ENCODE measurements around the gene CTNNBL1. TPM values are rescaled to one million over a fixed set of nuclear protein-coding genes. Genes with fewer than 3 reads are reported as not detected.

CTNNBL1 gene
- polyA plus RNA-seq, 3 donors from 2014 or later = 99.5 to 109 (median 105) TPM

- H3K4me3 Mint-ChIP-seq = no peak overlapping the region
Measured at GRCh38 chr20:37774156-37774555, 80.3 kb downstream of the CTNNBL1 start.

GRCh38 chr20:37775200-37775599, 81.4 kb downstream of the CTNNBL1 start:
- no peak for DNase-seq
- Mint-ChIP-seq H3K27ac (no peak overlapping the region), H3K9me3 (no peaks in the 10 kb centered on the region), H3K4me1 (peaks cover 3 to 20% of the 10 kb centered on the region in 2 donors), H3K27me3 (ENCODE audit: low read depth in 3 of 3) (no peaks in the 10 kb centered on the region), H3K4me3 (no peak overlapping the region), H3K36me3 (peaks cover 26 to 56% (median 37%) of the 10 kb centered on the region in 3 donors)

More at GRCh38 chr20:37774156-37774555, 80.3 kb downstream of the CTNNBL1 start:
- peak overlapping the region in 1 of 6 donors; percentile 67 for H3K27ac Mint-ChIP-seq
- no peaks in the 10 kb centered on the region for H3K27me3 Mint-ChIP-seq (ENCODE audit: low read depth in 3 of 3)
- peaks cover 18 to 53% (median 35%) of the 10 kb centered on the region in 3 donors for H3K36me3 Mint-ChIP-seq
- peaks cover 3 to 20% of the 10 kb centered on the region in 2 donors for H3K4me1 Mint-ChIP-seq
- no peak for DNase-seq
- H3K9me3 Mint-ChIP-seq = no peaks in the 10 kb centered on the region

DNA sequence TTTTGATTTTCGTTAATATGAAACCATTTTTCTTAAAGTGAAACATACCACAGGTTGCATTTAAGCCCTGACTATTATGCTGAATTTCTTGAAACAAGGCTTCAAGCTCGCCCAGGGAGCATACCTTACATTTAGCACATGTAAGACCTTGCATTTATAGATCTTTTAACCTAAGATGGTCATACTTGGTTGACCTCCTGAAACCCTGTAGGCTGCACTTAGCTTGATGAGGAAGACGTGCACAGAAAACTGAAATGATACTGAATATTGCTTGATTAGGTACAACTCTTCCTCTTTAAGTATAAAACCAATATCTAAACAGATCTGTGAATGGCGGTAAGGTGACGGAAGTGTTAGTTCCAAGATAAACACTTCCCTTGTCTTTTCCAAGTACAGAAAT, 82.2 kb downstream of the CTNNBL1 start:
- no peak for DNase-seq
- H3K4me1 Mint-ChIP-seq = peaks cover 3 to 20% of the 10 kb centered on the region in 2 donors
- no peak overlapping the region for H3K27ac Mint-ChIP-seq
- H3K27me3 Mint-ChIP-seq (ENCODE audit: low read depth in 3 of 3) = no peaks in the 10 kb centered on the region
- no peak overlapping the region for H3K4me3 Mint-ChIP-seq
- H3K36me3 Mint-ChIP-seq = peaks cover 25 to 55% (median 30%) of the 10 kb centered on the region in 3 donors
- no peaks in the 10 kb centered on the region for H3K9me3 Mint-ChIP-seq

DNA sequence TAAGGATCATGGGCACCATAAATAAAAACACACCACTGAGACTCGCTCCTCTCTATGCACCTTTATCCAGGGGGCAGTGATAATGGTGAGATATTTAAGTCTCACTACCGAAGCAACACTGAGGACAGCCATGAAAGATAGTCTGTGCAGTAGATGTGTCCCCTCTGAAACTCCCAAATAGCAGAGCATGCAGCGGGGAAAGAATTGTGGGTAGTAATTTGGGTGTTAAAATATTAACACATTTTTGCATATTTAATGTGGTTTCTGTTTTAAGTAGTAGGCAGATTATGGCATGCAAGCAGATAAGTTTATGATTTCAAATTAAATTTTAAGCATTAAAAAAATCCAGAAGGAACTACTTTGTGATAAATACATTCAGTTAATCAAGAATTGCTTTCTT, 82.7 kb downstream of the CTNNBL1 start:
- no peaks in the 10 kb centered on the region for H3K27me3 Mint-ChIP-seq (ENCODE audit: low read depth in 3 of 3)
- no peaks in the 10 kb centered on the region for H3K9me3 Mint-ChIP-seq
- peaks cover 3 to 20% of the 10 kb centered on the region in 2 donors for H3K4me1 Mint-ChIP-seq
- no peak overlapping the region for H3K27ac Mint-ChIP-seq
- H3K4me3 Mint-ChIP-seq = no peak overlapping the region
- DNase-seq = no peak
- peaks cover 20 to 57% (median 25%) of the 10 kb centered on the region in 3 donors for H3K36me3 Mint-ChIP-seq

DNA sequence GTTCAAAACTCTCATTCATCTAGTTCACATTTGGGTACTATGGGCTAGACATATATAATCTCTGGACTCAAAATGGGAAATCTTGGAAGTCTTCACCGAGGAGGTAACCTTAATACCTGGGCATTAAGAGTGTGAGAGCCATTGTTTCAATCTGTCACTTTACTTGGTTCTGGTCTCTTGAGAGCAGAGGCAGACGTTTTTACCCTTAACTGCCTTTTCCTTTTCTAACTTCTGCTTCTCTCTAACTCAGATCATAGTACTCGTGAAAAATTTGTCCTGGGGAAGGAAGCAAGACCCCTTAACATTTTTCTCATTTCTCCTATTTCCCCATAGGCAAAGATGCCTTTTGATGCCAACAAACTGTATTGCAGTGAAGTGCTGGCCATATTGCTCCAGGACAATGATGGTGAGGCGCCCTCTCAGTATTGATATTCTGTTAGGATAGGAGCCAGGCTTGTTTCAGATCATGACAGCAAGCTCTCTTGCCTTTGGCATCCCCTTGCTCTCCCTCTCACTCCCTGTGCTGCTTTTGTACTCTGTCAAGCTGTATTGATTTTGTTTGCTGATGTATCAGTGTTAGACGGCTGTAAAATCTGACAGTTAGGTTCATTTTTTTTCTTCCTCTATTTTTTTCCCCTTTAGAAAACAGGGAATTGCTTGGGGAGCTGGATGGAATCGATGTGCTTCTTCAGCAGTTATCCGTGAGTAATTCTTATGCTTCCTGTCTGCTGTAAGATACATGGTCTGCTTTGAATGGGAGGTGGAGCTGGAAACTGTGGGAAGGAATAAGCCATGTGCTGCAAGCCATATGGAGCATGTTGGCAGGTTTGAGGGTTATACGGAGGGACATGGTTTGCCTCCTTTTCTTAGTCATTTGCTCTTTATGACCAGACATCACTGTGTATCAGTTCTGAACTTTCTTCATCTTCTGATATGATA, 83.5 kb downstream of the CTNNBL1 start:
- Mint-ChIP-seq H3K27ac (peak overlapping the region in 1 of 6 donors; percentile 6), H3K4me3 (no peak overlapping the region), H3K36me3 (peaks cover 18 to 58% (median 24%) of the 10 kb centered on the region in 3 donors), H3K4me1 (peaks cover 3 to 20% of the 10 kb centered on the region in 2 donors), H3K9me3 (no peaks in the 10 kb centered on the region), H3K27me3 (ENCODE audit: low read depth in 3 of 3) (no peaks in the 10 kb centered on the region)
- no peak for DNase-seq

DNA sequence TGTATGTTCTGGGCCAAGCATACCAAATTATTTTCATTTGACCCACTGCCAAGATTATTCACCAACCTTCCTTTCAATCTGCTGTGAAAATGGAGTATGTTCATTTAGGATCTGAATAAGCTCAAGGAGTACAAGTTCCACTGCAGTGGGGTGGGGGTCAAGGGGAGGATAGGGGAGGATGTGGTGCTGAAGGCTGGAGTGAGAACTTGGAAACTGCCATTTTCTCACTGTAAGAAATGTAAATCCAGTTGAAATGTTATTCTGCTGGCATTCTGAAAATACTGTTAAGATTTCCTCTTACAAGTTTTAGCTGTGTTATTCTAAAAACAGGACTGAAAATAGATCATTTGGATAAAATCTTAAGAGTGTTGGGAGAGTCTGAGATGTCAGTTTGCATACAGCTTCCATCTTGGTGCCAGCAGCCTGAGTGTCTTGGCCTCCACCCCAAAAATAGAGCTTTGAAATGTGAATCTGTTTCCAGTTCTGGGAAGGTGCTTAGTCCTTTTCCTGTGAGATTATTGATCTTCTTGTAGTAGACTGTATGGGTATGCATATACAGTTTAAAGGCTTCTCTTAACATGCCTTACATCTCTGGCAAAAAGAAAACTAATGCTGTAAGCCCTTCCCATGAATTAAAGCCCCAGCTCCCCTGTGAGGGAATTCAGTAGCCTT, 84.3 kb downstream of the CTNNBL1 start:
- Mint-ChIP-seq H3K27ac (no peak overlapping the region), H3K9me3 (no peaks in the 10 kb centered on the region), H3K36me3 (peaks cover 19 to 59% (median 25%) of the 10 kb centered on the region in 3 donors), H3K4me1 (peaks cover 3 to 15% of the 10 kb centered on the region in 2 donors), H3K4me3 (no peak overlapping the region), H3K27me3 (ENCODE audit: low read depth in 3 of 3) (no peaks in the 10 kb centered on the region)
- DNase-seq = no peak

DNA sequence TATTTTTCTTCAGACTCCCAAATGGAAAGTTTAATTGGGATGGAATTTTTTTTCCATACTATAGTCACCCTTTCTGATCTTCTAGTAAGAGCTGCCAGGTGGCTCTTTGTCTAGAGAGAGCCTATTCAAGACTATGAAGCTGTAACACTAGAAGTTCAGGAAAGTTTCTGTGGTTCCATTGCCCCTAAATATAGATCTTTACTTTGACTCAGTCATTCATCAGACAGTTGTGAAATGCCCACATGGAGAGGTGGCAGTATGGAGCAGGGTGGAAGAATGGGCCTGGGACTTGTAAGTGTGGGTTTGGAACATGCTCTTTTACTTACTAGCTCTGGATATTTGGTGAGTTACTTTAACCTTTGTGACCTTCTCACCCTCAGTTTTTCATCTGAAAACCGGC, 87.8 kb downstream of the CTNNBL1 start:
- Mint-ChIP-seq H3K4me1 (no peaks in the 10 kb centered on the region), H3K27me3 (ENCODE audit: low read depth in 3 of 3) (no peaks in the 10 kb centered on the region), H3K4me3 (no peak overlapping the region), H3K27ac (peak overlapping the region in 2 of 6 donors; percentile 29 to 42), H3K36me3 (peaks cover 19 to 47% (median 33%) of the 10 kb centered on the region in 3 donors), H3K9me3 (no peaks in the 10 kb centered on the region)
- DNase-seq = no peak

DNA sequence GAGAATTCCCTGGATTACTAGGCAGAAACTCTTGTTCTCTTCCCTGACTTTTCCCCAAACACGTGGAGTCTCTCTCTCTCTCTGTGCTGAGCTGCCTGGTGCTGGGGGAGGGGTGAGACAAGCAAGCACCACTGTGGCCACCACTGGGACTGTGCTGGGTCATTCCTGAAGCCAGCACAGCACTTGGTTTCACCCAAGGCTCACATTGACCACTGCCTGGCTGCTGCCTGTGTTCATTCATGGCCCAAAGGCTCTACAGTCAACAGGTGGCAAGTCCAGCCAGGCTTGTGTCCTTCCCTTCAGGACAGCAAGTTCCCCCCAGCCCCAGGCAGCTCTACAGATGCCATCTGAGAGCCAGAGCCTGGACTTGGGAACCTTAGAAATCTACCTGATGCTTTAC, 92.2 kb downstream of the CTNNBL1 start:
- H3K4me1 Mint-ChIP-seq = no peaks in the 10 kb centered on the region
- H3K27ac Mint-ChIP-seq = no peak overlapping the region
- no peaks in the 10 kb centered on the region for H3K27me3 Mint-ChIP-seq (ENCODE audit: low read depth in 3 of 3)
- no peak overlapping the region for H3K4me3 Mint-ChIP-seq
- peaks cover 35 to 55% (median 42%) of the 10 kb centered on the region in 3 donors for H3K36me3 Mint-ChIP-seq
- no peaks in the 10 kb centered on the region for H3K9me3 Mint-ChIP-seq
- DNase-seq = no peak

DNA sequence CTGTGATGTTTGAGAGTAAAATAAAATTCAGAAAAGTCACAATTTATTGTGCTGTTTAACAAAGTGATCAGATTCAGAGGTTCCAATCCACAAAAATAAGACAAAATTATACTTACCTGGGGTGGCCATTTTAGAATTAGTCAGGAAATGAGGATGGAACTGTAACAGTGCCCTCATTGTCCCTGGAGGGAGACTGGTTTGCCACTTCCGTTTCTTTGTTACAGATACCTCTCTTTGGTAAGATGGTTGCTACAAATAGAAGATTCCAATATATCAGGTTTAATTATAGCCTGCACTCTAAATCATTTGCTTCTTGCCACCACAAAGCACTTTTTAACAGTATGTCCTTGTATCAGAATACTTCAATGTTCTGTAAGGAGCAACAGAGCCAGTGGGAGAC, 95.6 kb downstream of the CTNNBL1 start:
- H3K36me3 Mint-ChIP-seq = peaks cover 44 to 56% (median 50%) of the 10 kb centered on the region in 3 donors
- no peak for DNase-seq
- H3K27me3 Mint-ChIP-seq (ENCODE audit: low read depth in 3 of 3) = peaks cover 0 to 3% (median 0%) of the 10 kb centered on the region in 3 donors
- H3K27ac Mint-ChIP-seq = peak overlapping the region in 1 of 6 donors; percentile 31
- no peaks in the 10 kb centered on the region for H3K9me3 Mint-ChIP-seq
- no peaks in the 10 kb centered on the region for H3K4me1 Mint-ChIP-seq
- no peak overlapping the region for H3K4me3 Mint-ChIP-seq

GRCh38 chr20:37790900-37791299, 97.1 kb downstream of the CTNNBL1 start:
- Mint-ChIP-seq H3K27me3 (ENCODE audit: low read depth in 3 of 3) (peaks cover 0 to 4% (median 0%) of the 10 kb centered on the region in 3 donors), H3K27ac (no peak overlapping the region), H3K36me3 (peaks cover 44 to 57% (median 55%) of the 10 kb centered on the region in 3 donors), H3K4me1 (no peaks in the 10 kb centered on the region), H3K4me3 (no peak overlapping the region), H3K9me3 (no peaks in the 10 kb centered on the region)
- no peak for DNase-seq

- no peaks in the 10 kb centered on the region for H3K9me3 Mint-ChIP-seq
- H3K4me3 Mint-ChIP-seq = no peak overlapping the region
- peaks cover 5 to 13% of the 10 kb centered on the region in 2 donors for H3K4me1 Mint-ChIP-seq
- peak overlapping the region in 1 of 6 donors; percentile 5 for H3K27ac Mint-ChIP-seq
- peaks cover 0 to 4% (median 0%) of the 10 kb centered on the region in 3 donors for H3K27me3 Mint-ChIP-seq (ENCODE audit: low read depth in 3 of 3)
- H3K36me3 Mint-ChIP-seq = peaks cover 28 to 48% (median 36%) of the 10 kb centered on the region in 3 donors
- no peak for DNase-seq
Measured at GRCh38 chr20:37796121-37796520, 102.3 kb downstream of the CTNNBL1 start.

GRCh38 chr20:37796733-37797132, 102.9 kb downstream of the CTNNBL1 start:
- Mint-ChIP-seq H3K4me3 (no peak overlapping the region), H3K9me3 (no peaks in the 10 kb centered on the region), H3K4me1 (peaks cover 5 to 15% of the 10 kb centered on the region in 2 donors), H3K27ac (no peak overlapping the region), H3K27me3 (ENCODE audit: low read depth in 3 of 3) (peaks cover 0 to 4% (median 0%) of the 10 kb centered on the region in 3 donors), H3K36me3 (peaks cover 23 to 43% (median 32%) of the 10 kb centered on the region in 3 donors)
- DNase-seq = no peak

GRCh38 chr20:37797669-37798175, 103.9 kb downstream of the CTNNBL1 start:
- DNase-seq = no peak
- Mint-ChIP-seq H3K4me3 (no peak overlapping the region), H3K4me1 (peaks cover 7 to 25% of the 10 kb centered on the region in 2 donors), H3K9me3 (no peaks in the 10 kb centered on the region), H3K27me3 (ENCODE audit: low read depth in 3 of 3) (peaks cover 0 to 3% (median 0%) of the 10 kb centered on the region in 3 donors), H3K27ac (peak overlapping the region in 1 of 6 donors; percentile 26), H3K36me3 (peaks cover 16 to 33% (median 24%) of the 10 kb centered on the region in 3 donors)

Measured in immature natural killer cell (primary cell).